GM12878 (cell line): ENCODE results near the gene PIGL. TPM values are rescaled to one million over a fixed set of nuclear protein-coding genes. Genes with fewer than 3 reads are reported as not detected.

Source experiments
- ATAC-seq: fragments of 200-7000 bp; cut with Tn5 transposase; 3 replicates; pipeline ENCODE4 v1.9.1; 2020; ENCODE audit warnings: mild to moderate bottlenecking, moderate library complexity
- BruUV-seq: library from RNA; stranded (reverse); fragments of 400-500 nt; replicated peaks from 2 replicates; lab custom pipeline; 2021; lab: Mats Ljungman, UMichigan
- CTCF ChIA-PET: fragments of 300-600 bp; sonication (Branson Sonifier 250); formaldehyde crosslinking; extraction: SDS; loops from one replicate; lab custom pipeline; 2021; ENCODE audit warnings: inconsistent platforms; lab: Yijun Ruan, JAX
- POLR2A ChIA-PET: fragments of 350-600 bp; formaldehyde crosslinking; extraction: SDS; loops from one replicate; lab custom pipeline; 2021; ENCODE audit warnings: inconsistent platforms; lab: Charles Lee
- RAD21 ChIA-PET: fragments of 300-600 bp; sonication (Branson Sonifier 250); formaldehyde crosslinking; loops from one replicate; lab custom pipeline; 2023; ENCODE audit warnings: antibody characterized with exemption; ENCODE audit not compliant: unreplicated experiment; lab: Charles Lee
- SMC1A ChIA-PET: fragments of 300-600 bp; sonication (Branson Sonifier 250); formaldehyde crosslinking; loops from one replicate; lab custom pipeline; 2023; ENCODE audit not compliant: unreplicated experiment, uncharacterized antibody; lab: Charles Lee
- DNase-seq: peaks from one replicate; pipeline ENCODE4 v3.0.0-alpha.2; 2011; ENCODE audit warnings: low read depth, low spot score
- FAIRE-seq: peaks from 3 replicates; lab custom pipeline; 2011; peaks lifted over from hg19 to GRCh38; lab: Jason Lieb, UNC
- H2AFZ ChIP-seq: 2 replicates; pipeline ENCODE4 v1.6.0; 2011; ENCODE audit warnings: low read depth, low read length, control low read depth; ENCODE audit not compliant: control insufficient read depth
- H3K27ac ChIP-seq: 2 replicates; pipeline ENCODE4 v1.5.1; 2011; ENCODE audit warnings: control low read depth; ENCODE audit not compliant: control insufficient read depth, insufficient read depth
- H3K27me3 ChIP-seq, 2 experiments: replicated peaks in 1 of 2; 2 replicates each; pipeline versions ENCODE4 v1.6.0 to v1.6.1; 2011; ENCODE audit warnings: low read length in 1 of 2; ENCODE audit not compliant: control insufficient read depth in 2 of 2, insufficient read depth in 2 of 2
- H3K36me3 ChIP-seq, 2 experiments: 2 replicates each; pipeline ENCODE4 v1.5.1; 2011; ENCODE audit warnings: low read length in 1 of 2; ENCODE audit not compliant: control insufficient read depth in 2 of 2, insufficient read depth in 2 of 2
- H3K4me1 ChIP-seq: 2 replicates; pipeline ENCODE4 v1.6.1; 2011; ENCODE audit warnings: mild to moderate bottlenecking, low read length, moderate library complexity, mixed read lengths; ENCODE audit not compliant: control insufficient read depth, insufficient read depth
- H3K4me2 ChIP-seq: 2 replicates; pipeline ENCODE4 v1.6.0; 2011; ENCODE audit warnings: control low read depth; ENCODE audit not compliant: control insufficient read depth, insufficient read depth
- H3K4me3 ChIP-seq: fragments of 200-600 bp; sonication (generic); 2 replicates; pipeline ENCODE4 v1.5.1; 2016
- H3K79me2 ChIP-seq: 2 replicates; pipeline ENCODE4 v1.6.0; 2011; ENCODE audit warnings: low read length; ENCODE audit not compliant: control insufficient read depth, insufficient read depth
- H3K9ac ChIP-seq: 2 replicates; pipeline ENCODE4 v1.8.0; 2011; ENCODE audit warnings: low read length, control low read depth, mixed read lengths; ENCODE audit not compliant: control insufficient read depth, insufficient read depth
- H3K9me3 ChIP-seq: replicated peaks from 3 replicates; pipeline ENCODE4 v1.5.1; 2011; ENCODE audit warnings: mild to moderate bottlenecking, low read length; ENCODE audit not compliant: control insufficient read depth, insufficient read depth
- H4K20me1 ChIP-seq: 2 replicates; pipeline ENCODE4 v1.6.0; 2011; ENCODE audit not compliant: control insufficient read depth, insufficient read depth
- BACH1 ChIP-seq: fragments of 450-650 bp; IDR thresholded peaks from 2 replicates; pipeline ENCODE4 v1.6.1; 2017; ENCODE audit warnings: mild to moderate bottlenecking, borderline replicate concordance
- BMI1 ChIP-seq: fragments of 450-650 bp; IDR thresholded peaks from 2 replicates; pipeline ENCODE4 v1.6.1; 2016; ENCODE audit warnings: mild to moderate bottlenecking, moderate library complexity, borderline replicate concordance
- CEBPB ChIP-seq, 2 experiments: fragments of 150-350 bp in 1 of 2; IDR thresholded peaks; 2 replicates each; pipeline ENCODE4 v1.6.1; 2012 to 2014; ENCODE audit warnings: low read depth in 2 of 2, low read length in 2 of 2, borderline replicate concordance in 1 of 2, inconsistent platforms in 1 of 2
- CTCF ChIP-seq, 3 experiments: IDR thresholded peaks in 2 of 3; conservative IDR thresholded peaks in 1 of 3; 2 replicates each; pipeline ENCODE4 v1.5.1; 2011; ENCODE audit warnings: low read depth in 3 of 3, low read length in 3 of 3, mild to moderate bottlenecking in 3 of 3, control low read depth in 2 of 3, moderate library complexity in 2 of 3, inconsistent platforms in 1 of 3, mixed read lengths in 1 of 3; ENCODE audit not compliant: control insufficient read depth in 2 of 3, insufficient read depth in 1 of 3; ENCODE audit errors: extremely low read depth in 1 of 3
- DPF2 ChIP-seq: fragments of 450-650 bp; IDR thresholded peaks from 2 replicates; pipeline ENCODE4 v1.6.1; 2017; ENCODE audit warnings: mild to moderate bottlenecking
- FOS ChIP-seq: IDR thresholded peaks from 3 replicates; pipeline ENCODE4 v1.6.1; 2011; ENCODE audit warnings: borderline replicate concordance; ENCODE audit not compliant: insufficient read length; ENCODE audit errors: extremely low read depth
- HDAC6 ChIP-seq: fragments of 200-600 bp; sonication (generic); IDR thresholded peaks from one replicate; pipeline ENCODE4 v1.8.0; 2017; ENCODE audit warnings: antibody characterized with exemption; ENCODE audit not compliant: unreplicated experiment
- PAX8 ChIP-seq: fragments of 450-650 bp; IDR thresholded peaks from 2 replicates; pipeline ENCODE4 v1.6.1; 2017; ENCODE audit warnings: mild to moderate bottlenecking, moderate library complexity
- POLR2A ChIP-seq: IDR thresholded peaks from 2 replicates; pipeline ENCODE4 v1.6.1; 2011; ENCODE audit warnings: low read depth, mild to moderate bottlenecking, low read length
- RAD21 ChIP-seq: IDR thresholded peaks from 2 replicates; pipeline ENCODE4 v1.6.1; 2011; ENCODE audit warnings: mild to moderate bottlenecking, low read depth, low read length, moderate library complexity; ENCODE audit not compliant: insufficient read depth
- STAT3 ChIP-seq: IDR thresholded peaks from 2 replicates; pipeline ENCODE4 v1.6.1; 2011; ENCODE audit warnings: low read depth, low read length, improper control_type of control experiment
- SUZ12 ChIP-seq: fragments of 200-600 bp; sonication (generic); IDR thresholded peaks from one replicate; pipeline ENCODE4 v1.6.1; 2018; ENCODE audit warnings: antibody characterized with exemption, mild to moderate bottlenecking; ENCODE audit not compliant: unreplicated experiment
- TAF1 ChIP-seq: IDR thresholded peaks from 2 replicates; pipeline ENCODE4 v1.6.1; 2011; ENCODE audit warnings: mild to moderate bottlenecking, low read depth, low read length, borderline replicate concordance
- WRNIP1 ChIP-seq: IDR thresholded peaks from 2 replicates; pipeline ENCODE4 v1.6.1; 2011; ENCODE audit warnings: low read depth, low read length, improper control_type of control experiment, borderline replicate concordance
- ZNF274 ChIP-seq: IDR thresholded peaks from one replicate; pipeline ENCODE4 v1.8.0; 2011; ENCODE audit not compliant: insufficient read length, insufficient read depth
- ZZZ3 ChIP-seq: IDR thresholded peaks from 2 replicates; pipeline ENCODE4 v1.6.1; 2011; ENCODE audit warnings: low read depth; ENCODE audit not compliant: control insufficient read depth, insufficient read length
- whole genome bisulfite sequencing: methylation state at CpG from one replicate; pipeline ENCODE4 v1.1.6; 2016; ENCODE audit warnings: low lambda C conversion rate; ENCODE audit not compliant: insufficient replicate concordance, insufficient coverage; ENCODE audit errors: missing lambda C conversion rate; 5-methylcytosine and 5-hydroxymethylcytosine counted together
- in situ Hi-C: fragments of 300-500 bp; cut with MboI; formaldehyde crosslinking; loops from 9 replicates; pipeline ENCODE4 v1.14.3; 2018; ENCODE audit warnings: mixed read lengths
- intact Hi-C: fragments of 100-400 bp; cut with micrococcal nuclease; formaldehyde crosslinking; loops from one replicate; pipeline ENCODE4 v1.14.2; 2022; ENCODE audit not compliant: unreplicated experiment
- polyA plus RNA-seq, 11 experiments: library from polyadenylated mRNA; depleted of rRNA in 4 of 11; unstranded in 6 of 11; stranded (reverse) in 5 of 11; fragments of >200 nt; fragmentation: Nextera tagmentation in 4 of 11; fragmentation: Illumina TruSeq in 1 of 11; extraction: Ambion mirVana in 4 of 11; extraction: Trizol in 1 of 11; gene quantifications; 1 replicate in 1 of 11; 2 replicates in 10 of 11; pipeline versions ENCODE4 v1.2.1 to v1.2.3, GENCODE V29; 2011 to 2016; ENCODE audit warnings: inconsistent platforms in 2 of 11, missing spikeins in 2 of 11, low read depth in 1 of 11
- total RNA-seq, 4 experiments: library from RNA; depleted of rRNA in 3 of 4; stranded (reverse); fragments of >200 nt in 3 of 4; fragmentation: Illumina TruSeq in 1 of 4; extraction: Trizol in 1 of 4; gene quantifications; 2 replicates each; pipeline versions ENCODE4 v1.2.1 to v1.2.3, GENCODE V29; 2013 to 2021
- TF ChIP-seq, protein P1 (sequence below): fragments of 450-650 bp; IDR thresholded peaks from 2 replicates; pipeline ENCODE4 v1.6.1; 2017; ENCODE audit warnings: mild to moderate bottlenecking
- TF ChIP-seq, protein P2 (sequence below): fragments of 450-650 bp; IDR thresholded peaks from 2 replicates; pipeline ENCODE4 v1.6.1; 2017; ENCODE audit warnings: mild to moderate bottlenecking, low read depth, inconsistent platforms; ENCODE audit not compliant: poor library complexity, severe bottlenecking

Gene PIGL
- total and polyA plus RNA-seq, 10 of the 15 experiments (the other 5 are each of a cell fraction or from before 2014, with no cell fraction given), result 25.9 to 52.5 (median 30.2) TPM

- TF ChIP-seq, protein P1, sequence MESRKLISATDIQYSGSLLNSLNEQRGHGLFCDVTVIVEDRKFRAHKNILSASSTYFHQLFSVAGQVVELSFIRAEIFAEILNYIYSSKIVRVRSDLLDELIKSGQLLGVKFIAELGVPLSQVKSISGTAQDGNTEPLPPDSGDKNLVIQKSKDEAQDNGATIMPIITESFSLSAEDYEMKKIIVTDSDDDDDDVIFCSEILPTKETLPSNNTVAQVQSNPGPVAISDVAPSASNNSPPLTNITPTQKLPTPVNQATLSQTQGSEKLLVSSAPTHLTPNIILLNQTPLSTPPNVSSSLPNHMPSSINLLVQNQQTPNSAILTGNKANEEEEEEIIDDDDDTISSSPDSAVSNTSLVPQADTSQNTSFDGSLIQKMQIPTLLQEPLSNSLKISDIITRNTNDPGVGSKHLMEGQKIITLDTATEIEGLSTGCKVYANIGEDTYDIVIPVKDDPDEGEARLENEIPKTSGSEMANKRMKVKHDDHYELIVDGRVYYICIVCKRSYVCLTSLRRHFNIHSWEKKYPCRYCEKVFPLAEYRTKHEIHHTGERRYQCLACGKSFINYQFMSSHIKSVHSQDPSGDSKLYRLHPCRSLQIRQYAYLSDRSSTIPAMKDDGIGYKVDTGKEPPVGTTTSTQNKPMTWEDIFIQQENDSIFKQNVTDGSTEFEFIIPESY, result no peak
- TF ChIP-seq SUZ12 (no peak), ZZZ3 (no peak), STAT3 (no peak), POLR2A (no peak)
Measured at GRCh38 chr17:16261049-16261448, 44.0 kb downstream of the PIGL start (continued).

- H3K4me1 ChIP-seq, result no peaks in the 10 kb centered on the region
- no peak overlapping the region for H3K27ac ChIP-seq
- FAIRE-seq (no peak), DNase-seq (no peak), ATAC-seq (no peak)
- intact Hi-C loops, result no loop called here
- in situ Hi-C loops, result loop anchor here (10.0 kb wide), 1 partner anchor 63 kb away; no protein-coding TSS in a partner anchor
- H3K27me3 ChIP-seq, result no peaks in the 10 kb centered on the region
- POLR2A ChIA-PET, result no interaction called here
- H3K9me3 ChIP-seq, result peaks cover 8% of the 10 kb centered on the region; the same call in 2 of the 3 replicates
- H4K20me1 ChIP-seq, result no peaks in the 10 kb centered on the region
- TF ChIP-seq FOS (no peak), PAX8 (no peak), TAF1 (no peak), DPF2 (no peak), CEBPB (IDR thresholded peaks at IDR 0.05; ENCODE audit: borderline replicate concordance in 1 of 2, low read depth in 2 of 2, low read length in 2 of 2) (no peak), ZNF274 (no peak), BMI1 (no peak), CTCF (IDR thresholded peaks at IDR 0.05 in 2 of 3, conservative IDR thresholded peaks at IDR 0.05 in 1 of 3; ENCODE audit: control insufficient read depth in 2 of 3, extremely low read depth in 1 of 3, insufficient read depth in 1 of 3, low read depth in 3 of 3, low read length in 3 of 3) (no peak), WRNIP1 (no peak), RAD21 (no peak), HDAC6 (no peak), BACH1 (no peak)
- TF ChIP-seq, protein P2, sequence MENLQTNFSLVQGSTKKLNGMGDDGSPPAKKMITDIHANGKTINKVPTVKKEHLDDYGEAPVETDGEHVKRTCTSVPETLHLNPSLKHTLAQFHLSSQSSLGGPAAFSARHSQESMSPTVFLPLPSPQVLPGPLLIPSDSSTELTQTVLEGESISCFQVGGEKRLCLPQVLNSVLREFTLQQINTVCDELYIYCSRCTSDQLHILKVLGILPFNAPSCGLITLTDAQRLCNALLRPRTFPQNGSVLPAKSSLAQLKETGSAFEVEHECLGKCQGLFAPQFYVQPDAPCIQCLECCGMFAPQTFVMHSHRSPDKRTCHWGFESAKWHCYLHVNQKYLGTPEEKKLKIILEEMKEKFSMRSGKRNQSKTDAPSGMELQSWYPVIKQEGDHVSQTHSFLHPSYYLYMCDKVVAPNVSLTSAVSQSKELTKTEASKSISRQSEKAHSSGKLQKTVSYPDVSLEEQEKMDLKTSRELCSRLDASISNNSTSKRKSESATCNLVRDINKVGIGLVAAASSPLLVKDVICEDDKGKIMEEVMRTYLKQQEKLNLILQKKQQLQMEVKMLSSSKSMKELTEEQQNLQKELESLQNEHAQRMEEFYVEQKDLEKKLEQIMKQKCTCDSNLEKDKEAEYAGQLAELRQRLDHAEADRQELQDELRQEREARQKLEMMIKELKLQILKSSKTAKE, result no peak
- no TSS peak for BruUV-seq
- CTCF ChIA-PET, result interaction anchor here (1.7 kb wide), 1 partner anchor 11 kb away, joined by 5 read pairs; no protein-coding TSS in a partner anchor
- H3K4me2 ChIP-seq, result no peak overlapping the region
- H3K9ac ChIP-seq, result no peak overlapping the region
- no peak overlapping the region for H3K4me3 ChIP-seq
- no peaks in the 10 kb centered on the region for H3K79me2 ChIP-seq
- no peak overlapping the region for H2AFZ ChIP-seq
- WGBS, result 97% methylated on average over 4 of the region's 4 CpGs
- RAD21 ChIA-PET, result no interaction called here
- H3K36me3 ChIP-seq, result peaks cover 0 to 3% of the 10 kb centered on the region in 2 experiments; a peak in 1 of 4 replicates
- SMC1A ChIA-PET, result interaction anchor here (0.6 to 0.9 kb wide), 3 partner anchors 15 to 25 kb away, joined by 3 read pairs; no protein-coding TSS in a partner anchor
Measured at GRCh38 chr17:16262201-16262600, 45.2 kb downstream of the PIGL start.
